A549 (cell line): Measurements from ENCODE around the gene LTA.

Experiments used
- CBX8 ChIP-seq: fragments of 200-600 bp; sonication (generic); IDR thresholded peaks from 2 replicates; pipeline ENCODE4 v1.6.1; 2016
- CTCF ChIP-seq: fragments of >200 bp; sonication (Bioruptor Twin); formaldehyde crosslinking; IDR thresholded peaks from 3 replicates; pipeline ENCODE4 v1.5.1; 2016
- EP300 ChIP-seq, 2 experiments: fragments of >200 bp; sonication (Bioruptor Twin); formaldehyde crosslinking; IDR thresholded peaks; 2 replicates in 1 of 2; 3 replicates in 1 of 2; pipeline ENCODE4 v1.6.1; 2016 to 2017
- ESRRA ChIP-seq: fragments of 150-350 bp; IDR thresholded peaks from 2 replicates; pipeline ENCODE4 v1.6.1; 2014; ENCODE audit warnings: mild to moderate bottlenecking, low read length, borderline replicate concordance
- FOXS1 ChIP-seq: fragments of 250-450 bp; sonication (Bioruptor Pico); IDR thresholded peaks from 2 replicates; pipeline ENCODE4 v1.5.0; 2020; ENCODE audit warnings: mild to moderate bottlenecking, moderate library complexity
- HEYL ChIP-seq: fragments of 250-450 bp; sonication (Bioruptor Pico); IDR thresholded peaks from 2 replicates; pipeline ENCODE4 v1.8.0; 2021; ENCODE audit warnings: mild to moderate bottlenecking, moderate library complexity
- MAX ChIP-seq: IDR thresholded peaks from 2 replicates; pipeline ENCODE4 v1.6.1; 2012
- MYC ChIP-seq: IDR thresholded peaks from 2 replicates; pipeline ENCODE4 v1.6.1; 2012; ENCODE audit warnings: mild to moderate bottlenecking, inconsistent platforms, low read length, improper control_type of control experiment, borderline replicate concordance
- POLR2A ChIP-seq: IDR thresholded peaks from 2 replicates; pipeline ENCODE4 v1.6.1; 2012; ENCODE audit warnings: mild to moderate bottlenecking, low read length
- POLR2AphosphoS2 ChIP-seq: conservative IDR thresholded peaks from 2 replicates; pipeline ENCODE4 v1.6.1; 2012; ENCODE audit warnings: low read length, improper control_type of control experiment, inconsistent platforms
- RAD21 ChIP-seq, 2 experiments: fragments of >200 bp in 1 of 2; sonication (Bioruptor Twin) in 1 of 2; formaldehyde crosslinking in 1 of 2; IDR thresholded peaks in 1 of 2; conservative IDR thresholded peaks in 1 of 2; 2 replicates in 1 of 2; 3 replicates in 1 of 2; pipeline ENCODE4 v1.6.1; 2012 to 2018; ENCODE audit warnings: inconsistent platforms in 1 of 2
- RCOR1 ChIP-seq: fragments of 150-350 bp; IDR thresholded peaks from 2 replicates; pipeline ENCODE4 v1.6.1; 2014; ENCODE audit warnings: antibody characterized with exemption, low read length, low read depth
- USF2 ChIP-seq: fragments of 450-650 bp; IDR thresholded peaks from 2 replicates; pipeline ENCODE4 v1.6.1; 2014; ENCODE audit warnings: antibody characterized with exemption

GRCh38 chr6:31572041-31572911, at the start of gene LTA:
- TF ChIP-seq MAX (no peak), CTCF (no peak), EP300 (IDR thresholded peaks at IDR 0.05) (no peak), POLR2AphosphoS2 (no peak), POLR2A (no peak), USF2 (no peak), RCOR1 (no peak), FOXS1 (no peak), MYC (no peak), RAD21 (conservative IDR thresholded peaks at IDR 0.05 in 1 of 2, IDR thresholded peaks at IDR 0.05 in 1 of 2) (no peak), HEYL (CRISPR knock-in tag) (no peak), CBX8 (no peak), ESRRA (no peak)
